ENCODE results near the gene CGB5. TPM values are rescaled to one million over a fixed set of nuclear protein-coding genes. Genes with fewer than 3 reads are reported as not detected.

CGB5 gene
- polyA plus RNA-seq, 2 of the 4 experiments (the other 2 are of a cell fraction) = 0.23 to 0.53 TPM

DNA sequence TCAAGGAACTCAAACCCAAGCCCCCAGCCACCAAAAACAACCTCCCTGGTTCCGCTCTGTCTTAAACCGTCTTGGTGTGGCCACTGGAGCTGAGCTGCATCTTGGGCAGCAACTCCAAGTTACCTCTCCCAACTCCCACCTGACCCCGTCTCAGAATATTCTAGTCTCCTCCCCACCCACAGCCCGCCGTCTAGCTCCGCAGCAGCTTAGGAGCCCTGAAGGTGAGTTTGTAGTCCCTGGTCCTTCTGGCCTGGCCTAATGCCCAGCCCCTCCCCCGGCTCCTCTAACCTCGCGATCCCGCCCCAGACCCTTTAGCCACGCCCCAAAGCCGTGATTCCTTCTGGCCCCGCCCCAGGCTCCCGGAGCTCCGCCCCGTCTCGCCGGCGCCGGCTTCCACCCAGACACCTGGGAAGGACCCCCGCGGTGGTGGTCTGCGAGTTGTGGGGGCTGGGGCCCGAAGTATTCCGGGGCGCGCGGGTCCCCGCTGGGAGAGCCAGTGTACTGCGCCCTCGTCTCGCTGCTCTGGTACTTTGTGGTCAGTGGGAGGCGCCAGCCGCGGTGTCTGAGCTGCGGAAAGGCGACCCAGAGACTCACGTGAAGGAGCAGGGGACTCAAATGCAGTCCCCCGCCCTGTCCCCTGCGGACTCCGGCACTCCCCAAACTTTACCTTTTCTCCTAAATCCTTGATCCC is 24.3 kb upstream of the CGB5 start:
- H3K9me3 ChIP-seq = no peaks in the 10 kb centered on the region
- POLR2A ChIA-PET = interaction anchor here (0.6 to 1.8 kb wide), 8 partner anchors 9 to 433 kb away, joined by 3 to 16 read pairs (median 4); partner anchors contain the start of genes CGB7, GYS1, LIN7B and RUVBL2
- peak; percentile 74 to 77 for DNase-seq (ENCODE audit: low read depth in 1 of 2, low spot score in 1 of 2)
- H3K27ac ChIP-seq = peak overlapping the region; percentile 45 to 70; a peak in 5 of 6 replicates
- 37% methylated on average over 17 of the region's 41 CpGs for WGBS (ENCODE audit: missing lambda C conversion rate)
- H3K4me1 ChIP-seq = peaks cover 14% of the 10 kb centered on the region; the same call in 2 of the 3 replicates
- FAIRE-seq = no peak
- peak overlapping the region; percentile 47 for H3K4me3 ChIP-seq
- peak overlapping the region; percentile 79 for H3K4me2 ChIP-seq
- CTCF ChIA-PET = interaction anchor here (0.6 to 21.8 kb wide), 16 partner anchors 10 to 392 kb away, joined by 3 to 408 read pairs (median 6); partner anchors contain the start of genes GYS1, KCNA7, NTF4 and RUVBL2
- peak; percentile 52 to 73 for ATAC-seq
- TF ChIP-seq NFE2L2 (conservative IDR thresholded peaks at IDR 0.05; ENCODE audit: low read length) (no peak), CBX2 (IDR thresholded peaks at IDR 0.05; ENCODE audit: borderline replicate concordance, low read depth) (no peak), HOXB5 (CRISPR knock-in tag; IDR thresholded peaks at IDR 0.05) (0 out of 2 replicates have a peak, but pooled peaks have one; percentile 11), MYC (IDR thresholded peaks at IDR 0.05; ENCODE audit: borderline replicate concordance, low read length) (no peak), JUN (IDR thresholded peaks at IDR 0.05) (peak in 1 of 2 experiments; percentile 42; a peak in 1 of 5 replicates), CHD4 (IDR thresholded peaks at IDR 0.05; ENCODE audit: borderline replicate concordance) (no peak), NPAS2 (CRISPR knock-in tag; IDR thresholded peaks at IDR 0.05; ENCODE audit: borderline replicate concordance) (no peak), FOSL2 (IDR thresholded peaks at IDR 0.05) (no peak), FOSL2 (CRISPR knock-in tag; IDR thresholded peaks at IDR 0.05) (no peak), GATA3 (IDR thresholded peaks at IDR 0.05; ENCODE audit: borderline replicate concordance) (no peak; the same call in 1 of the 2 replicates), CHD2 (IDR thresholded peaks at IDR 0.05; ENCODE audit: low read length, partially characterized antibody) (peak; percentile 49), EHF (CRISPR knock-in tag; IDR thresholded peaks at IDR 0.05) (no peak), PBX3 (IDR thresholded peaks at IDR 0.05) (peak; percentile 18; the same call in 1 of the 2 replicates), RAD21 (conservative IDR thresholded peaks at IDR 0.05 in 1 of 2, IDR thresholded peaks at IDR 0.05 in 1 of 2) (peak in 1 of 2 experiments; percentile 27; a peak in 1 of 5 replicates), HEYL (CRISPR knock-in tag; IDR thresholded peaks at IDR 0.05) (no peak), TFCP2L1 (CRISPR knock-in tag; IDR thresholded peaks at IDR 0.05) (no peak), RFX5 (IDR thresholded peaks at IDR 0.05) (no peak), FOSB (CRISPR knock-in tag; IDR thresholded peaks at IDR 0.05) (no peak), KDM5A (IDR thresholded peaks at IDR 0.05) (no peak), RNF2 (IDR thresholded peaks at IDR 0.05; ENCODE audit: borderline replicate concordance, low read depth) (no peak)
- TF ChIP-seq, protein P1, sequence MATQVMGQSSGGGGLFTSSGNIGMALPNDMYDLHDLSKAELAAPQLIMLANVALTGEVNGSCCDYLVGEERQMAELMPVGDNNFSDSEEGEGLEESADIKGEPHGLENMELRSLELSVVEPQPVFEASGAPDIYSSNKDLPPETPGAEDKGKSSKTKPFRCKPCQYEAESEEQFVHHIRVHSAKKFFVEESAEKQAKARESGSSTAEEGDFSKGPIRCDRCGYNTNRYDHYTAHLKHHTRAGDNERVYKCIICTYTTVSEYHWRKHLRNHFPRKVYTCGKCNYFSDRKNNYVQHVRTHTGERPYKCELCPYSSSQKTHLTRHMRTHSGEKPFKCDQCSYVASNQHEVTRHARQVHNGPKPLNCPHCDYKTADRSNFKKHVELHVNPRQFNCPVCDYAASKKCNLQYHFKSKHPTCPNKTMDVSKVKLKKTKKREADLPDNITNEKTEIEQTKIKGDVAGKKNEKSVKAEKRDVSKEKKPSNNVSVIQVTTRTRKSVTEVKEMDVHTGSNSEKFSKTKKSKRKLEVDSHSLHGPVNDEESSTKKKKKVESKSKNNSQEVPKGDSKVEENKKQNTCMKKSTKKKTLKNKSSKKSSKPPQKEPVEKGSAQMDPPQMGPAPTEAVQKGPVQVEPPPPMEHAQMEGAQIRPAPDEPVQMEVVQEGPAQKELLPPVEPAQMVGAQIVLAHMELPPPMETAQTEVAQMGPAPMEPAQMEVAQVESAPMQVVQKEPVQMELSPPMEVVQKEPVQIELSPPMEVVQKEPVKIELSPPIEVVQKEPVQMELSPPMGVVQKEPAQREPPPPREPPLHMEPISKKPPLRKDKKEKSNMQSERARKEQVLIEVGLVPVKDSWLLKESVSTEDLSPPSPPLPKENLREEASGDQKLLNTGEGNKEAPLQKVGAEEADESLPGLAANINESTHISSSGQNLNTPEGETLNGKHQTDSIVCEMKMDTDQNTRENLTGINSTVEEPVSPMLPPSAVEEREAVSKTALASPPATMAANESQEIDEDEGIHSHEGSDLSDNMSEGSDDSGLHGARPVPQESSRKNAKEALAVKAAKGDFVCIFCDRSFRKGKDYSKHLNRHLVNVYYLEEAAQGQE (IDR thresholded peaks at IDR 0.05) = 0 out of 2 replicates have a peak, but pooled peaks have one; percentile 17
- TF ChIP-seq, protein P2, sequence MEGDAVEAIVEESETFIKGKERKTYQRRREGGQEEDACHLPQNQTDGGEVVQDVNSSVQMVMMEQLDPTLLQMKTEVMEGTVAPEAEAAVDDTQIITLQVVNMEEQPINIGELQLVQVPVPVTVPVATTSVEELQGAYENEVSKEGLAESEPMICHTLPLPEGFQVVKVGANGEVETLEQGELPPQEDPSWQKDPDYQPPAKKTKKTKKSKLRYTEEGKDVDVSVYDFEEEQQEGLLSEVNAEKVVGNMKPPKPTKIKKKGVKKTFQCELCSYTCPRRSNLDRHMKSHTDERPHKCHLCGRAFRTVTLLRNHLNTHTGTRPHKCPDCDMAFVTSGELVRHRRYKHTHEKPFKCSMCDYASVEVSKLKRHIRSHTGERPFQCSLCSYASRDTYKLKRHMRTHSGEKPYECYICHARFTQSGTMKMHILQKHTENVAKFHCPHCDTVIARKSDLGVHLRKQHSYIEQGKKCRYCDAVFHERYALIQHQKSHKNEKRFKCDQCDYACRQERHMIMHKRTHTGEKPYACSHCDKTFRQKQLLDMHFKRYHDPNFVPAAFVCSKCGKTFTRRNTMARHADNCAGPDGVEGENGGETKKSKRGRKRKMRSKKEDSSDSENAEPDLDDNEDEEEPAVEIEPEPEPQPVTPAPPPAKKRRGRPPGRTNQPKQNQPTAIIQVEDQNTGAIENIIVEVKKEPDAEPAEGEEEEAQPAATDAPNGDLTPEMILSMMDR (IDR thresholded peaks at IDR 0.05) = peak; percentile 44

Measured in A549 (cell line).